GM19452 (cell line): ENCODE data around the gene B3GALNT2.
"Not testable (repeated sequence)": the region's sequence is repeated elsewhere in the genome, so short reads cannot be mapped to it uniquely, and the experiment has no call there.

ENCODE experiments used
- ATAC-seq: cut with Tn5 transposase; IDR thresholded peaks from one replicate; pipeline ENCODE4 v1.9.1; 2021; ENCODE audit not compliant: unreplicated experiment

Gene B3GALNT2

DNA sequence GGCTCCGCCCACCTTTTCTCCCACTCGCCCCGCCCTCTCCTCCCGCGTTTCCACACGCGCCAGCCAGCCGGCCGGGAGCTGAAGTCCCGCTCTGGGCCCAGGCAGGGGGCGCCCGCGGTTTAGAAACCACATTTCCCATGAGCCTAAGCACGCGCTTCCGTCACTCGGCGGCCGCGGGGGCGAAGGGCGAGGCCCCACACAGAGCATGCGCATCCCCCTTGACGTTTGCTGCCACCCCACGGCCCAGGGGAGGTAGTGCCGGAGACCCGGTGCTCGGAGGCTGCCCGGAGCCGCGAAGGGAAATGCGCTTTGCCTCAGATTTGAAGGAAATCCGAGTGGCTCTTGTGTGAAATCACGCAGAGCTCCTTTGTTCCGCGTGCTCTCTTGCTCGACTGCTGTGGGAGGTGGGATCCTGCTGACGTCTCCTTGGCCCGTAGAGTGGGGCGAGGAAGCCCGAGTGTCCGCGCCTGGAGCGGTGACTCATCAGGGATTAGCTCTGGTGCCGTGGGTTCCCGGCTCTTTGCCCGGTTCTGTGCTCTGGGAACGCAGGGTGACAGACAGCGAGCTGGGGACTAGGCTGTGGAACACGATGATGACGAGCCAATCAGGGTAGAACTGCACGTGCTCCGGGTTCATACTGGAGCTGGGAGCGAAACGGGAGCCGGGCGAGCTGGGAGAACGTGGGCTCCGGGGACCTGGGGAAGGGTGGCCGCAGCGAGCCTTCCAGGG, 406 bp upstream of the B3GALNT2 start:
- ATAC-seq: peak; percentile 74

GRCh38 chr1:235503403-235504121, 690 bp downstream of the B3GALNT2 start:
- peak; percentile 19 for ATAC-seq

DNA sequence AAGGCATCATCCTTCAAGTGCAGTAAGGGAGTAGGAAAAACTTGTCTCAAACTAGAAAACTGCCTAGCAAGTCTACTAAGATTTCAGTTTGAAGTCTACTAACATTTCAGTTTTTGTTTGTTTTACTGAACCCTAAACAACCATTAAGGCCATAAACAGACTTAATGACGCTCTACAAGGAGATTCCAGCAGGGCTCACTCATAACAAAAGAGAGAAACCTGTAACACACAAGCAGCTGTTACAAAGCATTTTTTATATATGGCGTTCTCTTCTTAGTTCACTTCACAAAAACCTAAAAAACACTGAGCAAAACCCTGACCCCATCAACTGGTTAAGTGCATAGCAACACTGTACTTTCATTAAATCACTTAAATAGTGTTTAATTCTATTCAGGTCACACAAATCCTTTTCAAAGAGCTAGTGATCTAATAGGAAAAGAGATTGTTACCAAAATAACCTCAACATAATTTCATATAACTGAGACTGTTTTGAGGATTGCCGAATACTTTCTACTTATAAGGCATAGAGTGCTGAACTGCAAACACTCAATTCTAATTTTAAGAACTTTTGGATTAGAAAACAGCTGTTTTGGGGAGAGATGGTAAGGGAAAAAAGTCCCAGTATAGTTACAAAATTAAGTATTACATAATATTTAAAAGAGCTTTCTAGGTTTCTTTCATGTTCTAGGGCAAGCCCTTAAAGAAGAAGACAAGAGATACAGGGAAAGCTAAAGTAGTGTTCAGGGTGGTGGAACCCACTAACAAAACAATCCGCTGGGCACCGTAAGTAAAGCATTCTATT, 1.4 kb downstream of the B3GALNT2 start:
- no peak for ATAC-seq

DNA sequence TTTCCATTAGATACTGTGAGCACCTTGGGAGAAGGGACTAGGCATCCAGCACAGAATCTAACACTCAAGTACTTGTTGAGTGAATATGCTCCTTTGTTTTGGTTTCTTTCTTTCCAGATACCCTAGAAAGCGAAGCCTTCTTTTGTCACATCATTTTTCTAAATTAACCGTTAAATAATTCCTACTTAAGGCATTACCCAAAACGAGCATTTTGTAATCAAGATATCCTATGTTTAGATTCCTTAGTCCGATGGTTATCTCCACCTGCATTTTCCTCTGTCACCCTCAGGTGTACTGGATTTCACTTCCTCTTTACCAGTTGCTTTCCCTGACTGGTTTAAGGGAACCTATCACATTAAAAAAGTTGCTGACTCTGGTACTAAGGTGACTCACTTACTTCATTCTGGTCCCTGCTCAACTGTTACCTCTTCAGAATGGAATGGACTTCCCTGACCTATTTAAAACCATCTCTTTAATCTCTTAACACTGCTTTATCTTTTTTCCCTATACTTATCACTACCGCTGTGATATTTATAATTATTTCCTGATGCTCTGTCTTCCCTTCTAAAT, 3.2 kb downstream of the B3GALNT2 start:
- ATAC-seq: no peak

- no peak for ATAC-seq
Measured at GRCh38 chr1:235495551-235495950, 8.7 kb downstream of the B3GALNT2 start.

DNA sequence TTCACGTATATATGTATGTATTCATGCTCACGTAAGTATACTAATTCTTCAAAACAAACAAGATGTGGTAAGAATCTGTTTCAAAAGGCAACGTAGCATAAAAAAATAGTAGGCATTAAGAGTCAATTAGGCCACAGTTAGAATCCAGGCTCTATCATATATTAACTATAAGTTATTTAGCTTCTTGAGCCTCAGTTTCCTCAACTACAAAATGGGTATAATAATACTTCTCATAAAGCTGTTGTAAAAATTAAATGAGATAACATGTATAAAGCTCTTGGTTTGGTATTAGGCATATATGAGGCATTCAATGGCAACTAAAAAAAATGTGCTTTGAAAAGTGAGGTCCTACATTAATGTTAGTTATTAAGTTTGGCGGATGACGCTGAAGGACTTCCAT, 9.2 kb downstream of the B3GALNT2 start:
- no peak for ATAC-seq

DNA sequence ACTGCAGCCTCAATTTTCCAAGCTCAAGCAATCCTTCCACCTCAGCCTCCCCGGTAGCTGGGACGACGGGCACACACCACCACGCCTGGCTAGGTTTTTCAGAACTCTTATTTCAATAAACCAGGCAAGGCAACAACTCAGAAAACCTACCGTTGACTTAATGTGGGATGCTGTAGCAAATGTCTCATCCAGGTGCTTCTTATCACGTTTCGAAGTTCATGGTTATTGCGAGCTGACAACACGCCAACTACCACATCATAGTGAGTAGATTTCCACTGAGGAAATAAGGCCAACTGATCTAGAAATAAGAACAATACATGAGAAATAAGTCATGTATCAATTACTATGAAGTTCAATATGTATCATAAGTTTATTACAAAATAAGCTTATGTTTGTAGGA, 9.7 kb downstream of the B3GALNT2 start:
- no peak for ATAC-seq

- no peak for ATAC-seq
Measured at GRCh38 chr1:235491644-235492043, 12.6 kb downstream of the B3GALNT2 start.

GRCh38 chr1:235486321-235486720, 17.9 kb downstream of the B3GALNT2 start:
- no peak for ATAC-seq

GRCh38 chr1:235485558-235485957, 18.7 kb downstream of the B3GALNT2 start:
- no peak for ATAC-seq

- ATAC-seq: no peak
Measured at GRCh38 chr1:235483090-235483489, 21.2 kb downstream of the B3GALNT2 start.

GRCh38 chr1:235473806-235474205, 30.4 kb downstream of the B3GALNT2 start:
- no peak for ATAC-seq

DNA sequence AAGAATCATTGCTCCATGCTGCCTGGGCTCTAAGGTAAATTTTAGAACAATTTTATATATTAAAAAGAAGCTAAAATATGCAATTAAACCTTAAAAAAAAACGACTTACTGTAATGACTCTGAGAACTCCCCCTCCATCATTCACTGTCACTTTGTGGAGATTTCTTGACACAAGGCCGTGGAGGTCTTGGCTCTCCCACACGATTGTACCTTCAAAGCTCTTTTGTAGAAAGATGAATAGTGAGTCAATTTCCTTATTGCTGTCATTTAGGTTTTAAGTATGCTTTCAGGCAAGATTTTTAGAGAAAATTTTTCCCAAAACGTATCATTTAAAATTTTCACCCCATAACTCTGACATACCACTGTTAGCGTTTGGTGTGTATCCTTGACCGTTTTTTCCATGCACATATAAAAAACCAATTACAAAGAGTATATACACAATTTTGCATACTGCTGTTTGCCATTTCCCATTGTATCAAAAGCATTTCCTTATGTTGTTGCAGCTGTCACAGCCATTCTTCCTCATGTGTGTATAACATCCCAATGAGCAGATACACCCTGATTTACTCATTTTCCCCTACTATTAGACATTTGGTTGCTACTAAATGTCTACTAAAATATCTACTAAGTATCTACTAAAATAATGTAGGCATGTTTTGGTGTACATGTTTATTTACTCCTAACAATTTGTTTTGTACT, 33.4 kb downstream of the B3GALNT2 start:
- no peak for ATAC-seq

DNA sequence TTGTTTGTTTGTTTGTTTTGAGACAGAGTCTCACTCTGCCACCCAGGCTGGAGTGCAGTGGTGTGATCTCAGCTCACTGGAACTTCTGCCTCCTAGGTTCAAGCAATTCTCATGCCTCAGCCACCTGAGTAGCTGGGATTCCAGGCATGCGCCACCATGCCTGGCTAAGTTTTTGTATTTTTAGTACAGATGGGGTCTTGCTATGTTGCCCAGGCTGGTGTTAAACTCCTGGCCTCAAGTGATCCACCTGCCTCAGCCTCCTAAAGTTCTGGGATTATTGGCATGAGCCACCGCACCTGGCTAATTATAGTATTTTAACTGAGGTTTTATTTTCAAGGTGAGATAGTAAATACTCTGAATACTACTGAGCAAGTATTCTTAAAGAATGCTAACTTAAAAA, 34.4 kb downstream of the B3GALNT2 start:
- not testable (repeated sequence) for ATAC-seq

GRCh38 chr1:235468970-235469369, 35.3 kb downstream of the B3GALNT2 start:
- ATAC-seq: no peak

DNA sequence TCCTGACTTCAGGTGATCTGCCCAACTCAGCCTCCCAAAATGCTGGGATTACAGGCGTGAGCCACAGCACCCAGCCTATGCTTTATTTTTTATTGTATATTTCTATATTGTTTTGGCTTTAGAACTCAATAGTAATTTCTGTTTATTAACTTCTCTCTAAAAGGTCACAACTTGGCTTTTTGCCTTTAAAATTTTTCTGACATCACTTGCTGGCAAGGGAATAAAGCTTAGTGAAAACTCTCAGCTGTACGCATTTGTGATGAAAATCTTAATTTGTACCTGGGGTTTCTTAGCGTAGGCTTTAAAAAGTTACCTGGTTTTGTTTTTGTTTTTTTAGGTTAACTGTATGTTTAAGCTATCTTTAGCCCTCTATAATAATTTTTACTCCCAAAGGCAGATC, 36.2 kb downstream of the B3GALNT2 start:
- ATAC-seq: no peak

DNA sequence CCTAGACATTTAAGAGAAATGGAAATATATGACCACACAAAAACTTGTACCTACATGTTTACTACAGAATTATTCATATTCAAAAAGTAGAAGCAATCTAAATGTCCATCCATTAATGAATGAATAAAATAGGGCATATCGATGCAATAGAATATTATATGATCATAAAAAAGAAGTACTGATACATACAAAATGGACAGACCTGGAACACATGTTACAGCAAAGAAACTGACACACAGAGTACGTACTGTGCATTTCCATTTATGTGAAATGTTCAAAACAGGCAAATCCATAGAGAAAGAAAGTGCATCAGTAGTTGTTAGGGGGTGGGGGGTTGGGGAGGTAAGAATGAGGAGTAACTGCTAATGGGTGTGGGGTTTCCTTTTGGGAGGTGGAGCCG, 39.2 kb downstream of the B3GALNT2 start:
- no peak for ATAC-seq

GRCh38 chr1:235462832-235463231, 41.4 kb downstream of the B3GALNT2 start:
- not testable (repeated sequence) for ATAC-seq

GRCh38 chr1:235461954-235462353, 42.3 kb downstream of the B3GALNT2 start:
- ATAC-seq: no peak

- ATAC-seq: no peak
Measured at GRCh38 chr1:235460770-235461169, 43.5 kb downstream of the B3GALNT2 start.

DNA sequence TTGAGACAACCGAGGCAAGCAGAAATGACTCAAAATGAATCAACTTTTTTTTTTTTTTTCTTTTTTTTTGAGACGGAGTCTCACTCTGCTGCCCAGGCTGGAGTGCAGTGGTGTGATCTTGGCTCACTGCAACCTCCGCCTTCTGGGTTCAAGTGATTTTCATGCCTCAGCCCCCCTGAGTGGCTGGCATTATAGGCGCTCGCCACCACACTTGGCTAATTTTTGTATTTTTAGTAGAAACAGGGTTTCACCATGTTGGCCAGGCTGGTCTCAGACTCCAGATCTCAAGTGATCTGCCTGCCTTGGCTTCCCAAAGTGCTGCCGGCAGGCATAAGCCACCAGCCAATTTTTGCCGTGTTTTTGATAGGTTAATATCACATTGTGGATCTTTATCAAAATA, 46.4 kb downstream of the B3GALNT2 start:
- ATAC-seq: not testable (repeated sequence)
